Measurements from ENCODE around the gene PCDH19.
A peak's percentile ranks its signal among the peaks of the same experiment; 100 is the strongest.

Gene PCDH19

GRCh38 chrX:100315566-100315965 is 94.5 kb downstream of the PCDH19 start:
- DNase-seq (ENCODE audit: low read depth): no peak

DNA sequence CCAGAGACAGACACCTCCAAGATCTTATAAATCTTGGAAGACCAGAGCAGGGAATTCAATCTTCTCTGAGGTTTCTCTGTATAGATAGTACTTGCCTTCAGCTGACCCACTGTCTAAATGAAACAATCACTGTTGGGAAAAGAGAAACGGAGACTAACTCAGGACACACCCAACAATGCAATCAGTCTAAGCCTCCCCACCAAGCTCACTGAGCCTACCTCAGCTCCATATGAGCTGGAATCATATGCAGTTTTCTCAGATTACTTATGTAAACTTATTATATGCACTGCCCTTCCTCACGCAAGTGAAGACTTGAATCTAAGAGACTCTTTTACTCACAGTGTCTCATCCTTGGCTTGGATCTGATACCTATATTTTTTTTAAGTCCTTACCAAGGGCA is 110.5 kb downstream of the PCDH19 start:
- DNase-seq (ENCODE audit: low read depth): no peak

GRCh38 chrX:100297728-100298127 is 112.3 kb downstream of the PCDH19 start:
- peak; percentile 2 for DNase-seq (ENCODE audit: low read depth)

DNA sequence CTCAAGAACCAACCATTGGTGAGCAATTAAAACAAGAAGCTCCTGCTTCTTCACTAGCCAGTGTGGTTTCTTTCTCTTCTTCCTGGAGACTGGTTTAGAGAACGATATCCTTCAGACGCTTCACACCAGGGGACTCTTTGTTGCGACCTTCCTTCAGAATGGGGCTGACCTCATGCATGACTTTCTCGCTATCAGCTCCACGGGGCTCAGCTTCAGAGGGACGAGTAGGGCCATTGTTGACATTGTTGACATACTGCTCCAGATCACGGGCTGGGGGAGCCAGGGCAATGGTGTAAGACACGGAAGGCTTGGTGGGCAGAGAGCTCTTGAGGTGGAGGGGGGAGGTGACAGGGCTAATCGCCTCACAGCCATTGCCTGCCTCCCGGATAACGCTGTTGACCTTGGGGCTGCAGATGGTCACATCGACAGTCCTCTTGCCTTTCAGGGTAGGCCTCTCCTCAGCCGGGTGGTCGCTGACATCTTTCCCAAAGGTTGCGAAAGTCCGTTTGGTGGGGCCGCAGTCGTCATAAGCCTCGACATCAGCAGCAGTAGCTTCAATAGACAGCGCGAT is 113.8 kb downstream of the PCDH19 start:
- no peak for DNase-seq (ENCODE audit: low read depth)

GRCh38 chrX:100294965-100295364 is 115.1 kb downstream of the PCDH19 start:
- no peak for DNase-seq (ENCODE audit: low read depth)

DNA sequence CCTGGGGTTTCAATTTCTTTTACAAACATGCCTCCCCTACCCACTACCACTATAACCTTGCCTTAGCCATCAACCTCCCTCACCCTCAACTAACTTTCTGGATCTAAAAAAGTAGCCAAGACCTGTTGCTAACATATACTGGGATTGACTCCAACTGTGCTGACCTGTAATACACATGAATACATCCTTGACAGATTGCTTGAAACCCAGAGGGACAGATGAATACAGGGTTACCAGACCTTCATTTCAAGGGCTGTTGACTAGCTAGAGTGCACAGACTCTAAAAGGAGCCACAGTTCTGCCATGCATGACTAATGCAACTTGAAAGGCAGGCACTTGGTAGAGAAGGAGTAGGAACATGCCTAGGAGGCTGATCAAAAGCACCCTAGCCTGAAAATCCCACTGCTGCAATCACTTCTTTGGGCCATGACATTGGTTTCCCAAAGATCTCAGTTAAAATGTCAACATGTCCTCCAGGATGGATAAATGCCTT is 121.0 kb downstream of the PCDH19 start:
- DNase-seq (ENCODE audit: low read depth): no peak

DNA sequence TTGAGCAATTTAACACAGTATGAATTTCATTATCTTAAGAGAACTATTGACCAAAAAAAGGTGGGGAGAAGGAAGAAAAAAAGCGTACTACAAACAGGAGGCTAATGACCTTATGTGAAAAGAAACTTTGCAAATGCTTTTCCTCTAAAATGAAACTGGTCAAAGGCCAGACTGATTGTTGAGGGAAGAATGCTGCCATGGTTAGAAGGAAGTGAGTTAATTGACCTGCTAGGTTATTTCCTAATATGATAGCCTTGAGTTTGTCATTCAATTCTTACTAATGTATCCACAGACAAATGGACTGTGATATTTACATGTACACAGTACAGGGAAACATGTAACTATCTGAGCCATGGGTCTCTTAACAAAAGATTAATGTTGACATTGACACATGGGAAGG is 132.8 kb downstream of the PCDH19 start:
- DNase-seq (ENCODE audit: low read depth): no peak

DNA sequence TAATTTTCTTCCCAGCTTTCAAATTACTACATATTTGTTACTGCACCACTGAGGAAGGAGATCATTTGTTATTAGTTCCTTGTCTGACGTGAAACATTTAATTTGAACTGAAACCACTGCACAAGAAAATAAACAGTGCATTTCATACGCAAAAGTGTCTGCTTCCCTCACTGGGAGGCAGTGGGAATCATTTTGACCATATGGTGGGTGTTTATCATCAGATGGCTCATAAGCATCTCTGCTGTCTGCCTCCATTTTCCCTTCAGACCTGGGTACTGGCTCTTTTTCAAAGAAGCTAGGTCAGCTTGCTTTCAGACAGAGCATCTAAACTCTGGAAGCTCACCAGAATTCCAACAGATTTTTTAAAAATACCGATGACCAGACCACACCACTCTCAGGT is 135.2 kb downstream of the PCDH19 start:
- no peak for DNase-seq (ENCODE audit: low read depth)

- DNase-seq (ENCODE audit: low read depth): no peak
Observed at GRCh38 chrX:100265179-100265578, 144.9 kb downstream of the PCDH19 start.

DNA sequence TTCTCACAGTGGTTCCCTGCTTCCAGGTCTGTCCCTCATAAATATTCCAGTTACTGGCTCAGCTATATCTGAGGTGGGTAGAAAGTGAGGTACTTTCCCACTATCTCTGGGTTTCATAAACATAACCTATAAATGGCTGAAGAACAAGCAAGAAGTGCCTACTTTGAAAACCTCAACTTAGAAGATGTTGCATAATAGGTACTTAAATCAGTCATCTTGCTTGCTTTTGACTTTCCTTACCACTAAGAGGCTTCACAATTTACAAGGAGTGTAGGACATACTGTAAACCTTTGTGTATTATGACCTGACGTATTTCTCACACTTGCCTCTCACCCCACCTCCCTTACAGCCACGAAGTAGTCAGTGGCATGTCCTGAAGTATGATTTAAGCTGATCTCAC is 145.9 kb downstream of the PCDH19 start:
- DNase-seq (ENCODE audit: low read depth): no peak

DNA sequence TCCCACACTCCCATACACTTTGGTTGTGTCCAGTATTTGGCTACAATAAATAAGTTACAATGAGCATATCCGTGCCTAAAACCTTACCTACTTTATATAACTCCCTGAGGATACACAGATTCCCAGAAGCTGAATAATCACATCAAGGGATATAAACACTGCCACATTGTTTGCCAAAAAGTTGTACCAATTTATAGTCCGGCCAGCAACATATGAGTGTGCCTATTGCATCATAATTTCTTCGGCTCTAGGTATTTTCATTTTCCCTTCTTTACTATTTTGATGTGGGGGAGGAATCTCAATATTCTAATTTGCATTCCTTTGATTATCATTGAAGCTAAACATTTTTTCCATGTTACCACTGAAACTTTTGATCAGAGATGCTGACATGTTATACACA is 146.4 kb downstream of the PCDH19 start:
- DNase-seq (ENCODE audit: low read depth): no peak

- DNase-seq (ENCODE audit: low read depth): no peak
Observed at GRCh38 chrX:100248885-100249493, 161.1 kb downstream of the PCDH19 start.

DNA sequence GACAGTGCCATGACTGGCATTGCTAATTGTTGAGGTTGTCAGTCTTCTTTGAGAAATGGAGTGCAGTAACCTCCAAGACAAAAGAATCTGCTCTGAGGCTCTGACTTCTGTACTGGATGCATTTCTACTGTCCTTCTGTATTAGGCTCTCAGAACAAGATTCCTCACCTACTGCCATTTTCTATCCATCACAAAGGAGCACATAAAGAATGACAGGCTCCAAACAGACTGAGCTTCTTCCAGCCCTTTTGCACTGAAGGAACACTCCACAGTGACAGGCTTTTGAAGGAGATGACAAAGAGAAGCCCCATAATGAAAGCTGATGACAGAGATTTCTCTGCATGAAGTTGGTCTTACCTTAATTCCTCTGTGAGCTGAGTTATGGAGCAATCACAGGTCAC is 162.2 kb downstream of the PCDH19 start:
- DNase-seq (ENCODE audit: low read depth): no peak

- no peak for DNase-seq (ENCODE audit: low read depth)
Observed at GRCh38 chrX:100244681-100245080, 165.4 kb downstream of the PCDH19 start.

Measured in iris pigment epithelial cell (primary cell).